HG03108 (cell line): ENCODE results near the gene MRPL11.

Experiments used
- ATAC-seq: cut with Tn5 transposase; IDR thresholded peaks from one replicate; pipeline ENCODE4 v1.9.1; 2021; ENCODE audit warnings: moderate library complexity; ENCODE audit not compliant: unreplicated experiment

The MRPL11 gene

GRCh38 chr11:66407651-66408050, 31.0 kb downstream of the MRPL11 start:
- ATAC-seq, result no peak

- ATAC-seq, result no peak
Measured at GRCh38 chr11:66393954-66394353, 44.7 kb downstream of the MRPL11 start.

GRCh38 chr11:66391322-66391721, 47.3 kb downstream of the MRPL11 start:
- ATAC-seq, result no peak

DNA sequence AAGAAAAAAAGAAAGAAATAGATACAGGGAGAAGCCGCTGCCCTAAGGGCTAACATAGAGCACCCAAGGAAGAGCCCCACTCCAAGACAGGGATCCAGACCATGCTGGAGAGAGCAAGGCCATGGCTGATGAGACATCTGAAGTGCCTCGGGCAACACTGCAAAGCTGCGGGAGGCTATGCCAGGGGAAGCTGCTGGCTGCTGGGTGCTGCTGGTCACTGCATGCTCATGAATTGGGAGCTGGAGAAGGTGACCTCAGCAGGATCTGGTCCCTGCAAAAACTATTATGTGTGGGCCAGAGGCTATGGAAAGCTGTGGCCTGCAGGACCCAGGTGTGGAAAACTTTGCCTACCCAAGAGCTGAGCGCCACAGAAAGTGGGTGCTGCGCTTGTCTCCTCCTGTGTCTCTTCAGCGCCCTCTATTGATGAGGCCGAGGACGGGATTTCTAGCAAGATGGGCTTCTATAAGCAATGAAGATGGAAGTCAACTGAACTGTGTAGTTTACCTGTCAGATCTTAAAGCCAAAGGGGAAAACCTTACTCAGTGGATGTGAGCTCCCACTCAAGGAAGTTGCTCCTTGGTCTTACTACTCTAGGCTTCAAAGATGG, 49.8 kb downstream of the MRPL11 start:
- no peak for ATAC-seq

DNA sequence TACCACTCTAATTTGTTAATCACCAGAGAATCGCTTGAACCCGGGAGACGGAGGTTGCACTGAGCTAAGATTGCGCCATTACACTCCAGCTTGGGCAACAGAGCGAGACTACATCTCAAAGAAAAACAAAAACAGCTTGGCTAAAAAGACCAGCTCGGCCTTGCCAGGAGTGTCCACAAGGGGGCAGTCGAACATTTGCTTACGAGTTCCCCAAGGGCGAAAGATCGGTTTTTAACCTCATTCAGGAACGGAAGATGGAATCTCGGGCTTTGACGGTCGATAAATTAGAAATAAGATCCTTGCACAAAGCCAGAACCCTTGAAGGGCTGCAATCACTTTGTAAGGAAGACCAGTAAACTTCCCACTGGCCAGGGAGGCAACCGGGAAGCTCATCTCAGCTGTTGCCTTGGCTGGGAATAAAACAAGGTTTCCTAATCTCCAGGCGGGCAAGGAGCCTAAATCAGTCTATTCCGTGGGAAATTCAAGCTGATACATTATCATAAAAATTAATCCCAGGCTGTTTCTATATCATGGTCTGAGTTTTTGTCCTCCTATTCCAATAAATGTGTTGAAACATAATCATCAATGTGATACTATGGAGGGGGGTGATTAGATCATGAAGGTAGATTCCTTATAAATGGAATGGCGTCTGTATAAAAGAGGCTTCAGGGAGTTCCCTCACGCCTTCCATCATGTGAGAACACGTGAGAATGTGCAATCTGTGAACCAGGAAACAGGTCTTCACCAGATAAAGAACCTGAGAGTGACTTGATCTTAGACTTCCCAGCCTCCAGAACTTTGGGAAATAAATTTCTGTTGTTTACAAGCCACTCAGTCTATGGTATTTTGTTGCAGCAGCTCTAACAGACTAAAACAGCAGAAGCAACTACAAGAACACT, 52.2 kb downstream of the MRPL11 start:
- ATAC-seq, result no peak
